Panc1 (cell line): ENCODE results near the gene PDE4B. TPM values are rescaled to one million over a fixed set of nuclear protein-coding genes. Genes with fewer than 3 reads are reported as not detected.

Experiments used
- ATAC-seq: fragments of 200-7000 bp; cut with Tn5 transposase; 2 replicates; pipeline ENCODE4 v1.9.1; 2020; ENCODE audit warnings: mild to moderate bottlenecking, moderate library complexity
- BruUV-seq: library from RNA; stranded (reverse); fragments of 400-500 nt; replicated peaks from 2 replicates; lab custom pipeline; 2021; lab: Mats Ljungman, UMichigan
- CTCF ChIA-PET: fragments of 300-600 bp; sonication (Branson Sonifier 250); formaldehyde crosslinking; loops from one replicate; lab custom pipeline; 2022; ENCODE audit warnings: antibody characterized with exemption; lab: Charles Lee
- POLR2A ChIA-PET: fragments of 300-600 bp; sonication (Branson Sonifier 250); formaldehyde crosslinking; loops from one replicate; lab custom pipeline; 2022; ENCODE audit warnings: antibody characterized with exemption; lab: Charles Lee
- DNase-seq: peaks from one replicate; pipeline ENCODE4 v3.0.0-alpha.2; 2010; ENCODE audit warnings: low read depth, low spot score
- H3K27ac ChIP-seq: 2 replicates; pipeline ENCODE4 v1.5.1; 2011; ENCODE audit warnings: mild to moderate bottlenecking, low read length, inconsistent platforms
- H3K27me3 ChIP-seq: fragments of 200-500 bp; sonication (Bioruptor generic); 2 replicates; pipeline ENCODE4 v1.6.0; 2014; ENCODE audit warnings: low read length, inconsistent platforms; ENCODE audit not compliant: control insufficient read depth, insufficient read depth
- H3K36me3 ChIP-seq: fragments of 200-500 bp; sonication (Bioruptor generic); 2 replicates; pipeline ENCODE4 v1.5.1; 2014; ENCODE audit warnings: inconsistent platforms, mild to moderate bottlenecking, low read length, moderate library complexity; ENCODE audit not compliant: control insufficient read depth, insufficient read depth
- H3K4me1 ChIP-seq: 2 replicates; pipeline ENCODE4 v1.5.1; 2011; ENCODE audit warnings: inconsistent platforms, mild to moderate bottlenecking, low read length, moderate library complexity; ENCODE audit not compliant: control insufficient read depth, insufficient read depth
- H3K4me3 ChIP-seq, 2 experiments: 2 replicates each; pipeline ENCODE4 v1.5.1; 2011 to 2012; ENCODE audit warnings: low read depth in 2 of 2, low read length in 2 of 2, mild to moderate bottlenecking in 2 of 2, inconsistent platforms in 1 of 2, moderate library complexity in 1 of 2
- H3K9me3 ChIP-seq: fragments of 200-500 bp; sonication (Bioruptor generic); 2 replicates; pipeline ENCODE4 v1.5.1; 2014; ENCODE audit warnings: low read depth, mild to moderate bottlenecking, inconsistent platforms, low read length, moderate library complexity; ENCODE audit not compliant: control insufficient read depth, insufficient read depth
- POLR2AphosphoS5 ChIP-seq: IDR thresholded peaks from 2 replicates; pipeline ENCODE4 v1.6.1; 2012; ENCODE audit warnings: mild to moderate bottlenecking, low read depth, low read length, moderate library complexity
- REST ChIP-seq, 2 experiments: IDR thresholded peaks; 2 replicates each; pipeline ENCODE4 v1.6.1; 2011 to 2012; ENCODE audit warnings: low read depth in 2 of 2, control low read depth in 1 of 2, low read length in 1 of 2, mild to moderate bottlenecking in 1 of 2, moderate library complexity in 1 of 2; ENCODE audit not compliant: insufficient read depth in 1 of 2
- SIN3A ChIP-seq: IDR thresholded peaks from 2 replicates; pipeline ENCODE4 v1.6.1; 2012; ENCODE audit warnings: low read depth, mild to moderate bottlenecking, low read length, moderate library complexity, borderline replicate concordance; ENCODE audit not compliant: insufficient read depth
- TCF7L2 ChIP-seq: IDR thresholded peaks from 2 replicates; pipeline ENCODE4 v1.6.1; 2011; ENCODE audit warnings: mild to moderate bottlenecking, low read depth, low read length, inconsistent platforms
- in situ Hi-C: cut with HindIII; loops from 2 replicates; pipeline ENCODE4 v1.10.0; 2016; ENCODE audit warnings: low sequenced_read_pairs, low pct_unique_long_range_greater_than_20kb
- intact Hi-C: fragments of 100-400 bp; cut with micrococcal nuclease; formaldehyde crosslinking; loops from one replicate; pipeline ENCODE4 v1.10.0; 2022; ENCODE audit not compliant: unreplicated experiment
- total RNA-seq: library from RNA; stranded (reverse); gene quantifications from one replicate; pipeline ENCODE4 v1.2.1, GENCODE V29; 2021; ENCODE audit not compliant: unreplicated experiment
- TF ChIP-seq, protein P1 (sequence below): fragments of 450-650 bp; IDR thresholded peaks from 2 replicates; pipeline ENCODE4 v1.5.1; 2017; ENCODE audit warnings: mild to moderate bottlenecking

PDE4B gene
- total RNA-seq, 1 experiment from 2014 or later = 0.26 TPM

- H3K9me3 ChIP-seq = no peaks in the 10 kb centered on the region
- BruUV-seq = no TSS peak
- in situ Hi-C loops = no loop called here
These were observed 257.4 kb downstream of the PDE4B start for GRCh38 chr1:66050123-66050522.

GRCh38 chr1:66050633-66051032, 257.9 kb downstream of the PDE4B start:
- in situ Hi-C loops = no loop called here
- H3K36me3 ChIP-seq = no peaks in the 10 kb centered on the region
- TF ChIP-seq, protein P1, sequence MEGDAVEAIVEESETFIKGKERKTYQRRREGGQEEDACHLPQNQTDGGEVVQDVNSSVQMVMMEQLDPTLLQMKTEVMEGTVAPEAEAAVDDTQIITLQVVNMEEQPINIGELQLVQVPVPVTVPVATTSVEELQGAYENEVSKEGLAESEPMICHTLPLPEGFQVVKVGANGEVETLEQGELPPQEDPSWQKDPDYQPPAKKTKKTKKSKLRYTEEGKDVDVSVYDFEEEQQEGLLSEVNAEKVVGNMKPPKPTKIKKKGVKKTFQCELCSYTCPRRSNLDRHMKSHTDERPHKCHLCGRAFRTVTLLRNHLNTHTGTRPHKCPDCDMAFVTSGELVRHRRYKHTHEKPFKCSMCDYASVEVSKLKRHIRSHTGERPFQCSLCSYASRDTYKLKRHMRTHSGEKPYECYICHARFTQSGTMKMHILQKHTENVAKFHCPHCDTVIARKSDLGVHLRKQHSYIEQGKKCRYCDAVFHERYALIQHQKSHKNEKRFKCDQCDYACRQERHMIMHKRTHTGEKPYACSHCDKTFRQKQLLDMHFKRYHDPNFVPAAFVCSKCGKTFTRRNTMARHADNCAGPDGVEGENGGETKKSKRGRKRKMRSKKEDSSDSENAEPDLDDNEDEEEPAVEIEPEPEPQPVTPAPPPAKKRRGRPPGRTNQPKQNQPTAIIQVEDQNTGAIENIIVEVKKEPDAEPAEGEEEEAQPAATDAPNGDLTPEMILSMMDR = no peak
- no peak for TF ChIP-seq REST (IDR thresholded peaks at IDR 0.05; ENCODE audit: insufficient read depth in 1 of 2, low read depth in 2 of 2, low read length in 1 of 2)
- TF ChIP-seq SIN3A = no peak
- no peak for TF ChIP-seq POLR2AphosphoS5
- TF ChIP-seq TCF7L2 = no peak
- no peak overlapping the region for H3K27ac ChIP-seq
- H3K4me1 ChIP-seq = no peaks in the 10 kb centered on the region
- DNase-seq (no peak), ATAC-seq (no peak)
- H3K27me3 ChIP-seq = no peaks in the 10 kb centered on the region
- ChIA-PET POLR2A (no interaction called here), CTCF (no interaction called here)
- intact Hi-C loops = no loop called here
- no peak overlapping the region for H3K4me3 ChIP-seq
- no peaks in the 10 kb centered on the region for H3K9me3 ChIP-seq
- BruUV-seq = no TSS peak

More at GRCh38 chr1:66050123-66050522, 257.4 kb downstream of the PDE4B start:
- intact Hi-C loops = no loop called here
- no peak for ATAC-seq
- TF ChIP-seq, protein P1 = no peak
- TF ChIP-seq TCF7L2 (no peak), POLR2AphosphoS5 (no peak), SIN3A (no peak), REST (IDR thresholded peaks at IDR 0.05; ENCODE audit: insufficient read depth in 1 of 2, low read depth in 2 of 2, low read length in 1 of 2) (no peak)
- no peaks in the 10 kb centered on the region for H3K36me3 ChIP-seq
- H3K27me3 ChIP-seq = no peaks in the 10 kb centered on the region
- POLR2A ChIA-PET = no interaction called here
- no peaks in the 10 kb centered on the region for H3K4me1 ChIP-seq
- CTCF ChIA-PET = no interaction called here
- no peak overlapping the region for H3K27ac ChIP-seq
- no peak overlapping the region for H3K4me3 ChIP-seq
- DNase-seq = no peak
